Skeletal muscle tissue (tissue), 4 donors: ENCODE measurements around the gene MCTP1. TPM values are rescaled to one million over a fixed set of nuclear protein-coding genes. Genes with fewer than 3 reads are reported as not detected.

Experiments
- H3K27ac ChIP-seq: one replicate; pipeline ENCODE4 v1.7.0; 2013; ENCODE audit warnings: mild to moderate bottlenecking, low read depth, low read length, inconsistent platforms
- H3K27me3 ChIP-seq, 3 donors: one replicate each; pipeline ENCODE4 v1.7.0; 2013; ENCODE audit warnings: low read length in 3 of 3; ENCODE audit not compliant: control insufficient read depth in 3 of 3, insufficient read depth in 3 of 3
- H3K36me3 ChIP-seq, 3 donors: one replicate each; pipeline ENCODE4 v1.7.0; 2013; ENCODE audit warnings: low read length in 3 of 3; ENCODE audit not compliant: control insufficient read depth in 3 of 3, insufficient read depth in 3 of 3
- H3K4me1 ChIP-seq, 3 donors: one replicate each; pipeline ENCODE4 v1.7.0; 2013; ENCODE audit warnings: low read length in 3 of 3, mild to moderate bottlenecking in 3 of 3; ENCODE audit not compliant: control insufficient read depth in 3 of 3, insufficient read depth in 3 of 3
- H3K4me3 ChIP-seq, 3 donors: one replicate each; pipeline ENCODE4 v1.7.0; 2013; ENCODE audit warnings: low read length in 3 of 3
- H3K9ac ChIP-seq, 3 donors: one replicate each; pipeline ENCODE4 v1.7.0; 2013; ENCODE audit warnings: low read length in 3 of 3, mild to moderate bottlenecking in 3 of 3, moderate library complexity in 2 of 3, low read depth in 1 of 3
- H3K9me3 ChIP-seq, 3 donors: one replicate each; pipeline ENCODE4 v1.7.0; 2013; ENCODE audit warnings: low read length in 3 of 3; ENCODE audit not compliant: control insufficient read depth in 3 of 3
- total RNA-seq: library from RNA; depleted of rRNA; stranded (reverse); fragments of >200 nt; gene quantifications from one replicate; pipeline ENCODE4 v1.2.3, GENCODE V29; 2014
- donor health status: Osteomylitis.

The MCTP1 gene
- total RNA-seq, 1 donor from 2014 or later, result 20.4 TPM

GRCh38 chr5:95142145-95142544, 142.7 kb downstream of the MCTP1 start:
- H3K4me1 ChIP-seq, result no peaks in the 10 kb centered on the region
- H3K27me3 ChIP-seq, result no peaks in the 10 kb centered on the region
- no peaks in the 10 kb centered on the region for H3K36me3 ChIP-seq
- no peak overlapping the region for H3K4me3 ChIP-seq
- no peak overlapping the region for H3K9ac ChIP-seq
- H3K27ac ChIP-seq, result no peak overlapping the region
- no peaks in the 10 kb centered on the region for H3K9me3 ChIP-seq

GRCh38 chr5:95141141-95141540, 143.8 kb downstream of the MCTP1 start:
- H3K27me3 ChIP-seq, result no peaks in the 10 kb centered on the region
- no peak overlapping the region for H3K27ac ChIP-seq
- H3K9ac ChIP-seq, result no peak overlapping the region
- H3K4me3 ChIP-seq, result no peak overlapping the region
- H3K36me3 ChIP-seq, result no peaks in the 10 kb centered on the region
- no peaks in the 10 kb centered on the region for H3K9me3 ChIP-seq
- H3K4me1 ChIP-seq, result no peaks in the 10 kb centered on the region

- Histone ChIP-seq H3K36me3 (no peaks in the 10 kb centered on the region), H3K4me1 (no peaks in the 10 kb centered on the region), H3K27me3 (no peaks in the 10 kb centered on the region), H3K4me3 (no peak overlapping the region), H3K9ac (no peak overlapping the region), H3K27ac (no peak overlapping the region), H3K9me3 (no peaks in the 10 kb centered on the region)
These were observed 150.6 kb downstream of the MCTP1 start for GRCh38 chr5:95134326-95134725.

GRCh38 chr5:95132096-95132495, 152.8 kb downstream of the MCTP1 start:
- H3K9ac ChIP-seq, result no peak overlapping the region
- H3K27ac ChIP-seq, result no peak overlapping the region
- H3K4me1 ChIP-seq, result no peaks in the 10 kb centered on the region
- no peaks in the 10 kb centered on the region for H3K27me3 ChIP-seq
- H3K36me3 ChIP-seq, result no peaks in the 10 kb centered on the region
- no peaks in the 10 kb centered on the region for H3K9me3 ChIP-seq
- no peak overlapping the region for H3K4me3 ChIP-seq

- Histone ChIP-seq H3K4me3 (no peak overlapping the region), H3K9me3 (no peaks in the 10 kb centered on the region), H3K4me1 (no peaks in the 10 kb centered on the region), H3K9ac (no peak overlapping the region), H3K36me3 (no peaks in the 10 kb centered on the region), H3K27ac (no peak overlapping the region), H3K27me3 (no peaks in the 10 kb centered on the region)
These were observed 154.0 kb downstream of the MCTP1 start for GRCh38 chr5:95130941-95131340.

GRCh38 chr5:95124731-95125130, 160.2 kb downstream of the MCTP1 start:
- Histone ChIP-seq H3K9me3 (no peaks in the 10 kb centered on the region), H3K4me3 (no peak overlapping the region), H3K4me1 (no peaks in the 10 kb centered on the region), H3K27ac (no peak overlapping the region), H3K9ac (no peak overlapping the region), H3K27me3 (no peaks in the 10 kb centered on the region), H3K36me3 (no peaks in the 10 kb centered on the region)

GRCh38 chr5:95124101-95124500, 160.8 kb downstream of the MCTP1 start:
- Histone ChIP-seq H3K9me3 (no peaks in the 10 kb centered on the region), H3K4me1 (no peaks in the 10 kb centered on the region), H3K27ac (no peak overlapping the region), H3K4me3 (no peak overlapping the region), H3K36me3 (no peaks in the 10 kb centered on the region), H3K27me3 (no peaks in the 10 kb centered on the region), H3K9ac (no peak overlapping the region)

GRCh38 chr5:95114902-95115301, 170.0 kb downstream of the MCTP1 start:
- Histone ChIP-seq H3K4me1 (no peaks in the 10 kb centered on the region), H3K36me3 (no peaks in the 10 kb centered on the region), H3K4me3 (no peak overlapping the region), H3K9me3 (no peaks in the 10 kb centered on the region), H3K27me3 (no peaks in the 10 kb centered on the region), H3K9ac (no peak overlapping the region), H3K27ac (no peak overlapping the region)

- H3K4me1 ChIP-seq, result no peaks in the 10 kb centered on the region
- no peaks in the 10 kb centered on the region for H3K27me3 ChIP-seq
- no peak overlapping the region for H3K4me3 ChIP-seq
- H3K9ac ChIP-seq, result no peak overlapping the region
- H3K9me3 ChIP-seq, result no peaks in the 10 kb centered on the region
- no peak overlapping the region for H3K27ac ChIP-seq
- H3K36me3 ChIP-seq, result no peaks in the 10 kb centered on the region
These were observed 170.6 kb downstream of the MCTP1 start for GRCh38 chr5:95114305-95114704.

GRCh38 chr5:95113489-95113888, 171.4 kb downstream of the MCTP1 start:
- H3K9me3 ChIP-seq, result no peaks in the 10 kb centered on the region
- H3K36me3 ChIP-seq, result no peaks in the 10 kb centered on the region
- no peak overlapping the region for H3K4me3 ChIP-seq
- no peaks in the 10 kb centered on the region for H3K27me3 ChIP-seq
- H3K4me1 ChIP-seq, result no peaks in the 10 kb centered on the region
- H3K9ac ChIP-seq, result no peak overlapping the region
- no peak overlapping the region for H3K27ac ChIP-seq

GRCh38 chr5:95111141-95111540, 173.8 kb downstream of the MCTP1 start:
- no peaks in the 10 kb centered on the region for H3K27me3 ChIP-seq
- no peaks in the 10 kb centered on the region for H3K36me3 ChIP-seq
- H3K4me3 ChIP-seq, result no peak overlapping the region
- no peak overlapping the region for H3K9ac ChIP-seq
- no peaks in the 10 kb centered on the region for H3K4me1 ChIP-seq
- H3K9me3 ChIP-seq, result no peaks in the 10 kb centered on the region
- H3K27ac ChIP-seq, result no peak overlapping the region
